ENCODE results near the gene TOPBP1.

Gene TOPBP1

GRCh38 chr3:133701435-133702358, 40.0 kb upstream of the TOPBP1 start:
- TF ChIP-seq CREB1 (IDR thresholded peaks at IDR 0.05; ENCODE audit: low read depth) (no peak), RAD21 (IDR thresholded peaks at IDR 0.05; ENCODE audit: low read depth) (no peak), TEAD4 (IDR thresholded peaks at IDR 0.05) (no peak), TAF1 (IDR thresholded peaks at IDR 0.05; ENCODE audit: low read depth) (no peak), NFIC (IDR thresholded peaks at IDR 0.05) (no peak), REST (IDR thresholded peaks at IDR 0.05; ENCODE audit: low read depth) (no peak), EGR1 (IDR thresholded peaks at IDR 0.05) (no peak), YY1 (IDR thresholded peaks at IDR 0.05; ENCODE audit: low read depth) (no peak), FOXM1 (IDR thresholded peaks at IDR 0.05; ENCODE audit: borderline replicate concordance, low read depth) (no peak), EP300 (IDR thresholded peaks at IDR 0.05; ENCODE audit: borderline replicate concordance) (no peak), ZBTB7A (IDR thresholded peaks at IDR 0.05; ENCODE audit: low read depth) (no peak), MAX (IDR thresholded peaks at IDR 0.05) (no peak), TCF12 (IDR thresholded peaks at IDR 0.05; ENCODE audit: low read depth) (no peak), USF1 (IDR thresholded peaks at IDR 0.05) (no peak), CEBPB (IDR thresholded peaks at IDR 0.05) (no peak)

GRCh38 chr3:133700351-133700750, 38.6 kb upstream of the TOPBP1 start:
- TF ChIP-seq USF1 (IDR thresholded peaks at IDR 0.05) (no peak), RAD21 (IDR thresholded peaks at IDR 0.05; ENCODE audit: low read depth) (no peak), TEAD4 (IDR thresholded peaks at IDR 0.05) (no peak), TAF1 (IDR thresholded peaks at IDR 0.05; ENCODE audit: low read depth) (no peak), ZBTB7A (IDR thresholded peaks at IDR 0.05; ENCODE audit: low read depth) (no peak), YY1 (IDR thresholded peaks at IDR 0.05; ENCODE audit: low read depth) (no peak), CREB1 (IDR thresholded peaks at IDR 0.05; ENCODE audit: low read depth) (no peak), NFIC (IDR thresholded peaks at IDR 0.05) (no peak), REST (IDR thresholded peaks at IDR 0.05; ENCODE audit: low read depth) (no peak), EGR1 (IDR thresholded peaks at IDR 0.05) (no peak), TCF12 (IDR thresholded peaks at IDR 0.05; ENCODE audit: low read depth) (no peak), FOXM1 (IDR thresholded peaks at IDR 0.05; ENCODE audit: borderline replicate concordance, low read depth) (no peak), EP300 (IDR thresholded peaks at IDR 0.05; ENCODE audit: borderline replicate concordance) (no peak), CEBPB (IDR thresholded peaks at IDR 0.05) (no peak)

- no peak for TF ChIP-seq NFIC (IDR thresholded peaks at IDR 0.05)
- no peak for TF ChIP-seq CREB1 (IDR thresholded peaks at IDR 0.05; ENCODE audit: low read depth)
These were observed 38.2 kb upstream of the TOPBP1 start for GRCh38 chr3:133699903-133700302.

- TF ChIP-seq MAX (IDR thresholded peaks at IDR 0.05) (no peak), REST (IDR thresholded peaks at IDR 0.05; ENCODE audit: low read depth) (no peak)
These were observed 37.7 kb upstream of the TOPBP1 start for GRCh38 chr3:133699467-133699866.

All from Ishikawa (cell line).